IMR-90 (cell line): ENCODE measurements around the gene NXN. TPM values are rescaled to one million over a fixed set of nuclear protein-coding genes. Genes with fewer than 3 reads are reported as not detected.

Experiments
- ATAC-seq: fragments of 200-7000 bp; cut with Tn5 transposase; 2 replicates; pipeline ENCODE4 v1.9.1; 2020; ENCODE audit warnings: low read depth, mild to moderate bottlenecking, moderate library complexity
- BruUV-seq: library from RNA; stranded (reverse); fragments of 400-500 nt; replicated peaks from 2 replicates; lab custom pipeline; 2021; lab: Mats Ljungman, UMichigan
- CTCF ChIA-PET: fragments of 300-600 bp; formaldehyde crosslinking; extraction: SDS; loops from one replicate; lab custom pipeline; 2021; ENCODE audit warnings: antibody characterized with exemption; lab: Yijun Ruan, JAX
- POLR2A ChIA-PET: fragments of 300-600 bp; sonication (Branson Sonifier 250); formaldehyde crosslinking; loops from one replicate; lab custom pipeline; 2022; ENCODE audit warnings: antibody characterized with exemption; ENCODE audit not compliant: unreplicated experiment; lab: Charles Lee
- DNase-seq: peaks from one replicate; pipeline ENCODE4 v3.0.0; 2013
- H2AFZ ChIP-seq: replicated peaks from 2 replicates; pipeline ENCODE3; 2013; ENCODE audit warnings: low read length, mild to moderate bottlenecking; ENCODE audit not compliant: poor library complexity
- H2AK5ac ChIP-seq: 2 replicates; pipeline ENCODE4 v1.6.1; 2013; ENCODE audit warnings: low read depth, low read length, inconsistent platforms
- H2AK9ac ChIP-seq: replicated peaks from 2 replicates; pipeline ENCODE3; 2013; ENCODE audit warnings: mild to moderate bottlenecking, low read depth, low read length, moderate library complexity; ENCODE audit not compliant: poor library complexity
- H2BK120ac ChIP-seq: 2 replicates; pipeline ENCODE4 v1.6.1; 2013; ENCODE audit warnings: low read depth, low read length, inconsistent platforms
- H2BK15ac ChIP-seq: 3 replicates; pipeline ENCODE4 v1.6.1; 2013; ENCODE audit warnings: low read depth, low read length, inconsistent platforms
- H2BK20ac ChIP-seq: 2 replicates; pipeline ENCODE4 v1.6.1; 2013; ENCODE audit warnings: low read depth, mild to moderate bottlenecking, inconsistent platforms, low read length, moderate library complexity
- H2BK5ac ChIP-seq: 2 replicates; pipeline ENCODE4 v1.6.1; 2013; ENCODE audit warnings: mild to moderate bottlenecking, low read depth, low read length, inconsistent platforms; ENCODE audit not compliant: poor library complexity, severe bottlenecking
- H3K14ac ChIP-seq: replicated peaks from 2 replicates; pipeline ENCODE4 v1.6.1; 2013; ENCODE audit warnings: low read depth, low read length, inconsistent platforms
- H3K18ac ChIP-seq: 2 replicates; pipeline ENCODE4 v1.6.1; 2013; ENCODE audit warnings: low read depth, low read length, control low read depth
- H3K23ac ChIP-seq: 2 replicates; pipeline ENCODE4 v1.6.1; 2013; ENCODE audit warnings: low read depth, low read length, inconsistent platforms
- H3K27ac ChIP-seq: 2 replicates; pipeline ENCODE4 v1.5.1; 2013; ENCODE audit warnings: mild to moderate bottlenecking, control low read depth, low read length; ENCODE audit not compliant: insufficient read depth
- H3K27me3 ChIP-seq: 2 replicates; pipeline ENCODE4 v1.6.1; 2013; ENCODE audit warnings: low read length; ENCODE audit not compliant: control insufficient read depth, insufficient read depth
- H3K36me3 ChIP-seq: 2 replicates; pipeline ENCODE4 v1.6.1; 2013; ENCODE audit warnings: low read length, mixed read lengths; ENCODE audit not compliant: control insufficient read depth, insufficient read depth
- H3K4ac ChIP-seq: 2 replicates; pipeline ENCODE4 v1.6.1; 2013; ENCODE audit warnings: low read depth, low read length, inconsistent platforms
- H3K4me1 ChIP-seq: 2 replicates; pipeline ENCODE4 v1.6.1; 2013; ENCODE audit warnings: low read length, mixed read lengths; ENCODE audit not compliant: control insufficient read depth, insufficient read depth
- H3K4me2 ChIP-seq: 2 replicates; pipeline ENCODE4 v1.6.1; 2013; ENCODE audit warnings: low read depth, mild to moderate bottlenecking, control low read depth, low read length, moderate library complexity
- H3K4me3 ChIP-seq: 2 replicates; pipeline ENCODE4 v1.5.1; 2013; ENCODE audit warnings: low read depth, mild to moderate bottlenecking, control low read depth, low read length, moderate library complexity; ENCODE audit not compliant: insufficient read depth
- H3K56ac ChIP-seq: 2 replicates; pipeline ENCODE4 v1.6.1; 2013; ENCODE audit warnings: low read length, inconsistent platforms; ENCODE audit not compliant: insufficient read depth; ENCODE audit errors: extremely low read depth
- H3K79me1 ChIP-seq, 2 experiments: 2 replicates each; pipeline ENCODE4 v1.6.1; 2013; ENCODE audit warnings: low read length in 2 of 2, inconsistent platforms in 1 of 2, low read depth in 1 of 2
- H3K9ac ChIP-seq: 2 replicates; pipeline ENCODE4 v1.6.1; 2013; ENCODE audit warnings: low read depth, low read length, control low read depth
- H3K9me1 ChIP-seq: 2 replicates; pipeline ENCODE4 v1.6.1; 2013; ENCODE audit warnings: low read length, inconsistent platforms; ENCODE audit not compliant: insufficient read depth
- H3K9me3 ChIP-seq: 2 replicates; pipeline ENCODE4 v1.6.1; 2013; ENCODE audit warnings: low read length; ENCODE audit not compliant: control insufficient read depth, insufficient read depth
- H4K20me1 ChIP-seq: 2 replicates; pipeline ENCODE4 v1.6.1; 2013; ENCODE audit warnings: low read length, inconsistent platforms; ENCODE audit not compliant: insufficient read depth
- H4K5ac ChIP-seq: 2 replicates; pipeline ENCODE4 v1.6.1; 2013; ENCODE audit warnings: mild to moderate bottlenecking, low read depth, low read length, control low read depth
- H4K8ac ChIP-seq, 2 experiments: 2 replicates each; pipeline ENCODE4 v1.6.1; 2013; ENCODE audit warnings: low read depth in 2 of 2, low read length in 2 of 2, control low read depth in 1 of 2, inconsistent platforms in 1 of 2
- H4K91ac ChIP-seq: 2 replicates; pipeline ENCODE4 v1.6.1; 2013; ENCODE audit warnings: low read depth, low read length, inconsistent platforms; ENCODE audit not compliant: insufficient read depth
- BHLHE40 ChIP-seq: fragments of 150-350 bp; IDR thresholded peaks from 2 replicates; pipeline ENCODE4 v1.6.1; 2016; ENCODE audit warnings: mild to moderate bottlenecking, low read depth, low read length
- CHD1 ChIP-seq: IDR thresholded peaks from 2 replicates; pipeline ENCODE4 v1.6.1; 2012; ENCODE audit warnings: low read depth, low read length, improper control_type of control experiment
- NFE2L2 ChIP-seq: fragments of 150-350 bp; IDR thresholded peaks from 2 replicates; pipeline ENCODE4 v1.6.1; 2016; ENCODE audit warnings: low read depth, mild to moderate bottlenecking, low read length
- POLR2A ChIP-seq: IDR thresholded peaks from 2 replicates; pipeline ENCODE4 v1.6.1; 2012; ENCODE audit warnings: mild to moderate bottlenecking, low read depth, low read length
- RAD21 ChIP-seq: IDR thresholded peaks from 2 replicates; pipeline ENCODE4 v1.6.1; 2012; ENCODE audit warnings: low read length, improper control_type of control experiment
- RCOR1 ChIP-seq: IDR thresholded peaks from 2 replicates; pipeline ENCODE4 v1.6.1; 2012; ENCODE audit warnings: mild to moderate bottlenecking, low read length, improper control_type of control experiment; ENCODE audit not compliant: insufficient replicate concordance
- RFX5 ChIP-seq: IDR thresholded peaks from 2 replicates; pipeline ENCODE4 v1.8.0; 2012; ENCODE audit warnings: low read depth, mild to moderate bottlenecking, low read length, moderate library complexity
- WGBS, 2 experiments: methylation state at CpG; one replicate each; pipeline versions ENCODE4 v1.1.5 to v1.1.7; 2013; ENCODE audit warnings: missing lambda C conversion rate in 2 of 2; ENCODE audit not compliant: insufficient read length in 1 of 2; ENCODE audit errors: extremely low coverage in 2 of 2; 5-methylcytosine and 5-hydroxymethylcytosine counted together
- dilution Hi-C: fragments of 300-500 bp; cut with HindIII; formaldehyde crosslinking; loops from one replicate; pipeline ENCODE4 v1.14.3; 2018; ENCODE audit warnings: low sequenced_read_pairs; ENCODE audit not compliant: unreplicated experiment
- in situ Hi-C: fragments of 300-500 bp; cut with MboI; formaldehyde crosslinking; loops from 3 replicates; pipeline ENCODE4 v1.14.3; 2019; ENCODE audit warnings: low sequenced_read_pairs, inconsistent platforms, mixed read lengths
- intact Hi-C: fragments of 100-400 bp; cut with micrococcal nuclease; formaldehyde crosslinking; loops from 2 replicates; pipeline ENCODE4 v1.10.0; 2022
- polyA plus RNA-seq, 3 experiments: library from polyadenylated mRNA; depleted of rRNA; stranded (reverse); fragments of >200 nt; gene quantifications; 2 replicates each; pipeline ENCODE4 v1.2.3, GENCODE V29; 2012; ENCODE audit warnings: low replicate concordance in 1 of 3
- total RNA-seq: library from RNA; depleted of rRNA; stranded (reverse); fragments of >200 nt; gene quantifications from 2 replicates; pipeline ENCODE4 v1.2.3, GENCODE V29; 2012

Gene NXN
- total and polyA plus RNA-seq, 2 of the 4 experiments (the other 2 are of a cell fraction) = 52.5 to 116 TPM

DNA sequence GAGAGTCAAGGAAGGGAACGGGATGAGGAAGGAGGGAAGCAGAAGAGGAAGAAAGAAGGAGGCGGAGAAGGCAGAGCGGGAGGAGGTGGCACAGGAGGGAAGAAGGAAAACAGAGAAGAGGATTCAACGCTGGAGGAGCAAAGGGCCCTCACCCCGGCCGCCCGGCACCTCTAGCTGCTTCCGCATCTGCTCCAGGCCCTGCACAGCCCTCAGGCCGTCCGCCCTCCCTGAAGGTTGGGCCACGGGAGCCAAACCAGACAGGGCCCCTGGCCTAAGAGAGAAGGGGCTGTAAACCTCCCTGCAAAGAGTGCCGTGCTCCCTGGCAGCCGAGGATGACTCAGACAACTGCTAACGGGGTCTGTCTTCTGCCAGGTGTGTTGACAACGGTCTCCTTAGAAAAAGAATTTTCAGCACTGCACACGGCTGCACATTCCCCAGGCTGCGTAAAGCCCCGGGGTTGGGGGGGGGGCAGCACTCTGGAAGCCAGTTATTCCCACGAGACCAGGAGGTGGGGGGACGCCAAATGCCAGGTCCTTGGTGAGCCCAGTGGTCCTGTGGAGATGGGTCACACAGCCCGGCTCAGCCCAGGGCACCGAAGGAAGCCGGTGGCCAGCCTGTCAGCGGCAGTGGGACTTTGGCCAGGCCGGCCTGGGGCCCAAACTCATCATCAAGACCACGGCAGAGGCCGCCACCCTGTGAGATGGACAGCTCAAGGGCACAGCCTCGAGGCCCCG lies 168.4 kb downstream of the NXN start:
- TF ChIP-seq BHLHE40 (no peak), RFX5 (no peak), NFE2L2 (no peak), CHD1 (no peak), RAD21 (no peak), RCOR1 (no peak), POLR2A (no peak)
- DNase-seq (no peak), ATAC-seq (no peak)
- Histone ChIP-seq H3K9ac (no peak overlapping the region), H3K56ac (no peak overlapping the region), H2BK5ac (no peak overlapping the region), H4K91ac (no peak overlapping the region), H3K18ac (no peak overlapping the region), H2BK20ac (no peak overlapping the region), H2AK5ac (no peak overlapping the region), H3K14ac (no peak overlapping the region), H3K4me1 (no peaks in the 10 kb centered on the region), H3K4me2 (no peak overlapping the region), H3K79me1 (peaks cover 17 to 38% of the 10 kb centered on the region in 2 experiments), H3K9me1 (peaks cover 14% of the 10 kb centered on the region; the same call in 1 of the 2 replicates), H3K36me3 (peaks cover 69% of the 10 kb centered on the region), H3K27ac (no peak overlapping the region), H4K5ac (no peak overlapping the region), H2AFZ (no peak overlapping the region), H2BK15ac (no peak overlapping the region), H3K4ac (no peak overlapping the region), H2AK9ac (no peak overlapping the region), H3K23ac (no peak overlapping the region), H2BK120ac (no peak overlapping the region), H4K8ac (no peak overlapping the region), H3K9me3 (no peaks in the 10 kb centered on the region), H3K4me3 (no peak overlapping the region), H4K20me1 (peaks cover 59% of the 10 kb centered on the region), H3K27me3 (no peaks in the 10 kb centered on the region)
- in situ Hi-C loops (no loop called here), intact Hi-C loops (no loop called here), dilution Hi-C loops (no loop called here)
- ChIA-PET POLR2A (no interaction called here), CTCF (no interaction called here)
- BruUV-seq = no TSS peak
- 93% methylated on average over 13 of the region's 29 CpGs; no CpG with 5 or more reads in 1 of the 2 experiments for WGBS, 2 experiments
